Stimulated activated CD4-positive, alpha-beta T cell treated with anti-CD3 and anti-CD28 coated beads, Interleukin-15, amount 100 ng/mL, for 24 hours (primary cell): ENCODE results near the gene KLF16.

ENCODE experiments used
- DNase-seq: peaks from one replicate; pipeline ENCODE4 v3.0.0-alpha.2; 2020

KLF16 gene

GRCh38 chr19:1805401-1806183 is 57.8 kb downstream of the KLF16 start:
- no peak for DNase-seq

GRCh38 chr19:1804858-1805257 is 58.5 kb downstream of the KLF16 start:
- DNase-seq, result no peak
